Stomach (tissue), 9 donors: ENCODE measurements around the gene AIFM3. TPM values are rescaled to one million over a fixed set of nuclear protein-coding genes. Genes with fewer than 3 reads are reported as not detected.

Source experiments
- DNase-seq, 2 donors: peaks; one replicate each; pipeline versions ENCODE4 v3.0.0 to v3.0.0-alpha.2; 2013 to 2019
- H3K27ac ChIP-seq, 5 donors: fragments of 200-600 bp in 4 of 5; sonication (generic) in 4 of 5; one replicate each; pipeline ENCODE4 v1.5.1; 2013 to 2019; ENCODE audit warnings: mild to moderate bottlenecking in 1 of 5, moderate library complexity in 1 of 5
- H3K27me3 ChIP-seq, 3 donors: fragments of 200-600 bp; sonication (generic); one replicate each; pipeline ENCODE4 v1.5.1; 2017 to 2019; ENCODE audit warnings: mixed run types in 1 of 3
- H3K36me3 ChIP-seq, 4 donors: fragments of 200-600 bp; sonication (generic); 1 replicate in 3 of 4; 2 replicates in 1 of 4; pipeline ENCODE4 v1.5.1; 2016 to 2019
- H3K4me1 ChIP-seq, 4 donors: fragments of 200-600 bp; sonication (generic); one replicate each; pipeline ENCODE4 v1.5.1; 2016 to 2019
- H3K4me3 ChIP-seq, 4 donors: fragments of 200-600 bp; sonication (generic) in 3 of 4; one replicate each; pipeline ENCODE4 v1.5.1; 2016 to 2019; ENCODE audit warnings: mild to moderate bottlenecking in 1 of 4
- H3K9me3 ChIP-seq, 4 donors: fragments of 200-600 bp; sonication (generic); one replicate each; pipeline ENCODE4 v1.5.1; 2016 to 2019
- CTCF ChIP-seq, 7 experiments: fragments of 450-650 bp in 4 of 7; fragments of 200-600 bp in 3 of 7; sonication (generic) in 3 of 7; IDR thresholded peaks; one replicate each; pipeline ENCODE4 v1.5.1; 2016 to 2019; ENCODE audit warnings: antibody characterized with exemption in 7 of 7, control low read depth in 2 of 7, mild to moderate bottlenecking in 1 of 7
- EP300 ChIP-seq: sonication (generic); formaldehyde crosslinking; IDR thresholded peaks from one replicate; pipeline ENCODE4 v1.6.1; 2017; ENCODE audit warnings: antibody characterized with exemption
- POLR2A ChIP-seq, 4 donors: fragments of 450-650 bp; IDR thresholded peaks; one replicate each; pipeline ENCODE4 v1.6.1; 2016; ENCODE audit warnings: antibody characterized with exemption in 4 of 4, control low read depth in 2 of 4, mild to moderate bottlenecking in 1 of 4, moderate library complexity in 1 of 4
- POLR2AphosphoS5 ChIP-seq, 3 donors: sonication (generic); formaldehyde crosslinking; IDR thresholded peaks; one replicate each; pipeline ENCODE4 v1.6.1; 2016; ENCODE audit warnings: antibody characterized with exemption in 3 of 3
- WGBS, 5 donors: extraction: QIAGEN DNeasy Blood & Tissue Kit in 3 of 5; methylation state at CpG; one replicate each; pipeline versions ENCODE4 v1.1.5 to v1.1.7; 2013 to 2018; 5-methylcytosine and 5-hydroxymethylcytosine counted together
- intact Hi-C: fragments of 100-400 bp; cut with DNase I; formaldehyde crosslinking; loops from one replicate; pipeline ENCODE4 v1.15.1; 2023; ENCODE audit warnings: low total_unique reads
- polyA plus RNA-seq, 3 donors: library from polyadenylated mRNA; stranded (reverse); fragments of 200-250 nt; gene quantifications; one replicate each; pipeline ENCODE4 v1.2.3, GENCODE V29; 2013
- total RNA-seq, 5 donors: library from RNA; depleted of rRNA; stranded (reverse); fragments of >200 nt; gene quantifications; one replicate each; pipeline versions ENCODE4 v1.1.0 to v1.2.3, GENCODE V29; 2014 to 2016
- donor health status: healthy with polysubstance abuse.
- donor health status: Bipolar disorder and iron deficiency.
- donor health status: healthy.

AIFM3 gene
- total and polyA plus RNA-seq, 8 donors: 0.55 to 157 (median 2.1) TPM; not detected in 3

- Histone ChIP-seq H3K36me3 (peaks cover 16 to 59% (median 58%) of the 10 kb centered on the region in 4 donors), H3K9me3 (no peaks in the 10 kb centered on the region), H3K27ac (peak overlapping the region in 3 of 5 donors; percentile 96 to 99 (median 97)), H3K4me3 (peak overlapping the region in 2 of 4 donors; percentile 60 to 83), H3K4me1 (peaks cover 36 to 49% (median 45%) of the 10 kb centered on the region in 4 donors), H3K27me3 (no peaks in the 10 kb centered on the region)
- no peak for TF ChIP-seq POLR2AphosphoS5 (IDR thresholded peaks at IDR 0.05)
- no peak for TF ChIP-seq POLR2A (IDR thresholded peaks at IDR 0.05)
- TF ChIP-seq EP300: no peak
- no peak for TF ChIP-seq CTCF (IDR thresholded peaks at IDR 0.05)
- WGBS, 5 donors: 90 to 96% (median 90%) methylated on average over 14 to 27 of the region's 27 CpGs
- intact Hi-C loops: no loop called here
- DNase-seq: no peak
These were observed 32.5 kb downstream of the AIFM3 start for GRCh38 chr22:20999350-21000206.

- intact Hi-C loops: no loop called here
- TF ChIP-seq EP300 (no peak), CTCF (IDR thresholded peaks at IDR 0.05) (no peak), POLR2A (IDR thresholded peaks at IDR 0.05) (peak in 1 of 4 donors; percentile 7), POLR2AphosphoS5 (IDR thresholded peaks at IDR 0.05) (no peak)
These were observed 33.3 kb downstream of the AIFM3 start for GRCh38 chr22:21000207-21000986.

GRCh38 chr22:21000987-21001600, 34.0 kb downstream of the AIFM3 start:
- TF ChIP-seq POLR2A (IDR thresholded peaks at IDR 0.05): no peak
- no peak for TF ChIP-seq POLR2AphosphoS5 (IDR thresholded peaks at IDR 0.05)
- no peak for TF ChIP-seq CTCF (IDR thresholded peaks at IDR 0.05)
- TF ChIP-seq EP300: no peak
- Histone ChIP-seq H3K4me3 (peak overlapping the region; percentile 60 to 83 (median 64)), H3K27ac (peak overlapping the region; percentile 91 to 99 (median 97)), H3K36me3 (peaks cover 12 to 44% (median 43%) of the 10 kb centered on the region in 4 donors), H3K9me3 (no peaks in the 10 kb centered on the region), H3K27me3 (no peaks in the 10 kb centered on the region), H3K4me1 (peaks cover 36 to 49% (median 45%) of the 10 kb centered on the region in 4 donors)
- no peak for DNase-seq
- intact Hi-C loops: no loop called here
- WGBS, 5 donors: 1 to 2% (median 1%) methylated on average over 10 to 26 of the region's 26 CpGs

More at GRCh38 chr22:21000207-21000986, 33.3 kb downstream of the AIFM3 start:
- peaks cover 16 to 51% (median 50%) of the 10 kb centered on the region in 4 donors for H3K36me3 ChIP-seq
- H3K4me3 ChIP-seq: peak overlapping the region; percentile 60 to 83 (median 64)
- DNase-seq: no peak
- H3K9me3 ChIP-seq: no peaks in the 10 kb centered on the region
- WGBS, 5 donors: 29 to 51% (median 42%) methylated on average over 17 to 22 of the region's 22 CpGs
- H3K4me1 ChIP-seq: peaks cover 36 to 49% (median 45%) of the 10 kb centered on the region in 4 donors
- no peaks in the 10 kb centered on the region for H3K27me3 ChIP-seq
- H3K27ac ChIP-seq: peak overlapping the region; percentile 91 to 99 (median 97)
